Endodermal cell (in vitro differentiated cells): ENCODE results near the gene CELF1. TPM values are rescaled to one million over a fixed set of nuclear protein-coding genes. Genes with fewer than 3 reads are reported as not detected.

Experiments
- DNase-seq: peaks from one replicate; pipeline ENCODE4 v3.0.0-alpha.2; 2017
- H3K27ac ChIP-seq: 2 replicates; pipeline ENCODE4 v1.5.1; 2013; ENCODE audit warnings: mild to moderate bottlenecking, low read depth, low read length, moderate library complexity
- H3K27me3 ChIP-seq: 2 replicates; pipeline ENCODE4 v1.6.1; 2013; ENCODE audit warnings: mild to moderate bottlenecking, low read length, moderate library complexity; ENCODE audit not compliant: insufficient read depth, control insufficient read depth, poor library complexity, severe bottlenecking
- H3K36me3 ChIP-seq: 2 replicates; pipeline ENCODE4 v1.7.0; 2013; ENCODE audit warnings: mild to moderate bottlenecking, low read length, moderate library complexity; ENCODE audit not compliant: control insufficient read depth, insufficient read depth
- H3K4me1 ChIP-seq: one replicate; pipeline ENCODE4 v1.7.0; 2013; ENCODE audit warnings: low read length; ENCODE audit not compliant: control insufficient read depth, insufficient read depth
- H3K4me3 ChIP-seq: 2 replicates; pipeline ENCODE4 v1.5.1; 2013; ENCODE audit warnings: mild to moderate bottlenecking, low read length, moderate library complexity
- H3K9ac ChIP-seq: 2 replicates; pipeline ENCODE4 v1.6.1; 2013; ENCODE audit warnings: mild to moderate bottlenecking, low read length, moderate library complexity; ENCODE audit not compliant: poor library complexity, severe bottlenecking; ENCODE audit errors: extremely low read depth
- H3K9me3 ChIP-seq: 2 replicates; pipeline ENCODE4 v1.6.1; 2013; ENCODE audit warnings: mild to moderate bottlenecking, low read length, moderate library complexity; ENCODE audit not compliant: control insufficient read depth
- H3K27ac Mint-ChIP-seq: 2 replicates; pipeline ENCODE4 v1.8.0; 2020; ENCODE audit warnings: mixed read lengths
- H3K27me3 Mint-ChIP-seq: 2 replicates; pipeline ENCODE4 v1.8.0; 2021; ENCODE audit warnings: mild to moderate bottlenecking, mixed read lengths; ENCODE audit not compliant: insufficient read depth
- H3K36me3 Mint-ChIP-seq: 2 replicates; pipeline ENCODE4 v1.8.0; 2020; ENCODE audit warnings: low read depth, mixed read lengths
- H3K4me1 Mint-ChIP-seq: 2 replicates; pipeline ENCODE4 v1.8.0; 2020; ENCODE audit warnings: mixed read lengths
- H3K4me3 Mint-ChIP-seq: 2 replicates; pipeline ENCODE4 v1.8.0; 2020; ENCODE audit warnings: mild to moderate bottlenecking, moderate library complexity, mixed read lengths
- H3K9me3 Mint-ChIP-seq: 2 replicates; pipeline ENCODE4 v1.8.0; 2020; ENCODE audit warnings: mild to moderate bottlenecking, mixed read lengths
- WGBS, 2 experiments: methylation state at CpG; one replicate each; pipeline versions ENCODE4 v1.1.5 to v1.1.7; 2013; ENCODE audit warnings: missing lambda C conversion rate in 2 of 2, mixed read lengths in 1 of 2; ENCODE audit not compliant: insufficient coverage in 1 of 2, insufficient read length in 1 of 2; 5-methylcytosine and 5-hydroxymethylcytosine counted together
- total RNA-seq, 2 donors: library from RNA; stranded (reverse); fragmentation: NEBNext Ultra II Directional in 1 of 2; extraction: Animal tissue kit (Norgen Biotek cat#: 25700) in 1 of 2; gene quantifications; 2 replicates in 1 of 2; 3 replicates in 1 of 2; pipeline ENCODE4 v1.2.1, GENCODE V29; 2021
- TF ChIP-seq, protein P1 (sequence below): fragments of 200-600 bp; sonication (generic); conservative IDR thresholded peaks from 2 replicates; pipeline ENCODE4 v1.5.0; 2021; ENCODE audit warnings: antibody characterized with exemption, mild to moderate bottlenecking

CELF1 gene
- total RNA-seq, 2 donors from 2014 or later = 202 to 205 TPM

DNA sequence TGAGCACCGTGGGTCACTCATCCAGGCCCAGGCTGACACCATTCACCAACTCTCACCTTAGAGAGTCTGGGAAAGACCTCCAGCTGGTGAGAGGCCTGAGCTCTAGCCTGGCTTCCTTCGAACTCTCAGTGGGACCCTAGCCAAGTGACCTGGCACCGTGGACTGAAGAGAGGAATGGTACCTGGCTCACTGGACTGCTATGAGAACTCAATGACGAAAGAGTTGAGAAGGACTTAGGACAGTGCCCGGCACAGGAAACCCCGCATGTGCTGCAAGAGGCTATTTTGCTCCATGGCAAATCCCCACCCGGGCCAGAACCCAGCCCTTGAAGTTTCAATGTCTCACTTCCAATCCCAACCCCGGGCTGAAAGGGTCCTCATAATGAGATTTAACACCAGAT is 103.4 kb downstream of the CELF1 start:
- no peaks in the 10 kb centered on the region for H3K9me3 Mint-ChIP-seq
- Histone ChIP-seq H3K27ac (no peak overlapping the region), H3K9ac (no peak overlapping the region), H3K36me3 (no peaks in the 10 kb centered on the region), H3K4me1 (no peaks in the 10 kb centered on the region), H3K9me3 (no peaks in the 10 kb centered on the region), H3K4me3 (no peak overlapping the region), H3K27me3 (no peaks in the 10 kb centered on the region)
- H3K36me3 Mint-ChIP-seq = peaks cover 7% of the 10 kb centered on the region
- H3K4me3 Mint-ChIP-seq = no peak overlapping the region
- TF ChIP-seq, protein P1, sequence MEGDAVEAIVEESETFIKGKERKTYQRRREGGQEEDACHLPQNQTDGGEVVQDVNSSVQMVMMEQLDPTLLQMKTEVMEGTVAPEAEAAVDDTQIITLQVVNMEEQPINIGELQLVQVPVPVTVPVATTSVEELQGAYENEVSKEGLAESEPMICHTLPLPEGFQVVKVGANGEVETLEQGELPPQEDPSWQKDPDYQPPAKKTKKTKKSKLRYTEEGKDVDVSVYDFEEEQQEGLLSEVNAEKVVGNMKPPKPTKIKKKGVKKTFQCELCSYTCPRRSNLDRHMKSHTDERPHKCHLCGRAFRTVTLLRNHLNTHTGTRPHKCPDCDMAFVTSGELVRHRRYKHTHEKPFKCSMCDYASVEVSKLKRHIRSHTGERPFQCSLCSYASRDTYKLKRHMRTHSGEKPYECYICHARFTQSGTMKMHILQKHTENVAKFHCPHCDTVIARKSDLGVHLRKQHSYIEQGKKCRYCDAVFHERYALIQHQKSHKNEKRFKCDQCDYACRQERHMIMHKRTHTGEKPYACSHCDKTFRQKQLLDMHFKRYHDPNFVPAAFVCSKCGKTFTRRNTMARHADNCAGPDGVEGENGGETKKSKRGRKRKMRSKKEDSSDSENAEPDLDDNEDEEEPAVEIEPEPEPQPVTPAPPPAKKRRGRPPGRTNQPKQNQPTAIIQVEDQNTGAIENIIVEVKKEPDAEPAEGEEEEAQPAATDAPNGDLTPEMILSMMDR = no peak
- H3K27me3 Mint-ChIP-seq = no peaks in the 10 kb centered on the region
- DNase-seq = no peak
- H3K27ac Mint-ChIP-seq = no peak overlapping the region
- no peaks in the 10 kb centered on the region for H3K4me1 Mint-ChIP-seq
- WGBS, 2 experiments = 89 to 96% methylated on average over 6 to 8 of the region's 8 CpGs

DNA sequence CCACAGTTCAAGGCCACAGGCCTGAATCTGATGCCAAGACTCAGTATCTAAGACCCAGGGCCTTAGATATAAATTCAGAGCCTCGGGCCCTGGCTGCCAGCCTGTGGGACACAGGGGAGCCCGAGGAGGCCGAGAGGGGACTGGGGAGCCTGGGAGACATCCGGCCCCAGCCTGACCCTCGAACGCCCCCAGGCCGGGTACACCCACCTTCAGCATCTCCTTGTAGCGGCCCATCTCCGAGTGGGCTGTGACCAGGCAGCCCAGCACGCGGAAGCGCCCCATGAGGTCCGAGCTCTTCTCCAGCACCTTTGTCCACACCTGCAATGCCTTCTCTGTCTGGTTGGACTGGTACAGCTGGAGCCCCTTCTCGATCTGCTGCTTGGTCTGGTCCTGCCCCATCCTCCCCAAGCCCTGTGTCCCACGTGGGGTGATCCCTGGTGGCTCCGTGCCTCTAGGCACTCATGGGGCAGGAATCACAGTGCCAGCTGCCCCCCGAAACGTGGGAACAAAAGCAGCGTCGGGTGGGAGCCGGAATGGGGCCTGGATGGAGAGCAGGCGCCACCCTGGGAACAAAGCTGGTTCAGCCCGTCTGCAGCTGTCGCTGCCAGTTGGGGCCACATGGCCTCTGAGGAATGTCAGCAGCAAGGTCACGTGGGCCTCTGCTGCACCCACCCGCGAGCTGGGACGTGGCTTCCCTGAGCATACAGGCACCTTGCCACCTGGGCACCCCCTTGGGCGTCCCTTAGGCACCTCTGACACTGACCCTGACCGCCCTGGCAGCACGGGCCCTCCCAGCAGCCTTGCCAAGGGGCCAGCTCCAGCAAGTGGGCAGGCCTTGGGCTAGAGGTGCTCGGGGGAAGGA is 104.1 kb downstream of the CELF1 start, which contains the start of gene RAPSN:
Gene RAPSN (minus strand): TSS at position 571 of the 862 bp plus-strand sequence. CDS start 172 bp downstream, at position 399.
- Histone ChIP-seq H3K27me3 (no peaks in the 10 kb centered on the region), H3K36me3 (no peaks in the 10 kb centered on the region), H3K27ac (no peak within 1 kb of the TSS), H3K9ac (no peak within 1 kb of the TSS), H3K4me3 (no peak within 1 kb of the TSS), H3K9me3 (no peaks in the 10 kb centered on the region), H3K4me1 (no peaks in the 10 kb centered on the region)
- no peak within 1 kb of the TSS for H3K4me3 Mint-ChIP-seq
- DNase-seq = no peak
- no peaks in the 10 kb centered on the region for H3K27me3 Mint-ChIP-seq
- no peaks in the 10 kb centered on the region for H3K9me3 Mint-ChIP-seq
- peaks cover 4% of the 10 kb centered on the region for H3K36me3 Mint-ChIP-seq
- no peaks in the 10 kb centered on the region for H3K4me1 Mint-ChIP-seq
- TF ChIP-seq, protein P1 = no peak
- 92 to 94% methylated on average over 11 to 32 of the region's 32 CpGs for WGBS, 2 experiments
- H3K27ac Mint-ChIP-seq = no peak within 1 kb of the TSS

DNA sequence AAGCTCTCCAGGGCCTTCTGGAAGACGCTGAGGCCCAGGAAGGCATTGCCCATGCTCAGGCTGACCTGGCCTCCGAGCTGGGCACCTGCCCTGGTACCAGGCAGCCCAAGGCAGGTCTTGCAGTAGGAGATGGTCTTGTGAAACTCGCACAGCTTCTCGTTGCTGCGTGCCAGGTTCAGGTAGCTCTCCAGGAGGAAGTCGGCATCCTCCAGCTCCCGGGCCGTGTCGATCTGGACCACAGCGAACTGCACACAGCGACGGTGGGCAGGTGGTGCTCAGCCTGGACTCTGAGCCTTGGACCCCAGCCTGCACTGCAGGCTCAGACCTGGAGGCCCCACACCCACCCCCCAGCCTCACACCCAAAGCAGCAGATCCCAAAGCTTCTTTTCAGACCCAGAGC is 105.0 kb downstream of the CELF1 start:
- H3K27ac Mint-ChIP-seq = no peak overlapping the region
- H3K9me3 ChIP-seq = no peaks in the 10 kb centered on the region

More for the DNA sequence above, 105.0 kb downstream of the CELF1 start:
- H3K9me3 Mint-ChIP-seq = no peaks in the 10 kb centered on the region
- H3K9ac ChIP-seq = no peak overlapping the region
- no peak overlapping the region for H3K27ac ChIP-seq
- H3K4me3 ChIP-seq = no peak overlapping the region
- no peaks in the 10 kb centered on the region for H3K4me1 ChIP-seq
- 90 to 96% methylated on average over 12 of the region's 12 CpGs for WGBS, 2 experiments
- TF ChIP-seq, protein P1 = no peak
- peaks cover 1% of the 10 kb centered on the region for H3K36me3 Mint-ChIP-seq
- no peaks in the 10 kb centered on the region for H3K27me3 ChIP-seq
- no peaks in the 10 kb centered on the region for H3K36me3 ChIP-seq
- H3K4me1 Mint-ChIP-seq = no peaks in the 10 kb centered on the region
- DNase-seq = no peak
- no peak overlapping the region for H3K4me3 Mint-ChIP-seq
- H3K27me3 Mint-ChIP-seq = no peaks in the 10 kb centered on the region
